ENCODE results near the gene SCFD2.

SCFD2 gene

DNA sequence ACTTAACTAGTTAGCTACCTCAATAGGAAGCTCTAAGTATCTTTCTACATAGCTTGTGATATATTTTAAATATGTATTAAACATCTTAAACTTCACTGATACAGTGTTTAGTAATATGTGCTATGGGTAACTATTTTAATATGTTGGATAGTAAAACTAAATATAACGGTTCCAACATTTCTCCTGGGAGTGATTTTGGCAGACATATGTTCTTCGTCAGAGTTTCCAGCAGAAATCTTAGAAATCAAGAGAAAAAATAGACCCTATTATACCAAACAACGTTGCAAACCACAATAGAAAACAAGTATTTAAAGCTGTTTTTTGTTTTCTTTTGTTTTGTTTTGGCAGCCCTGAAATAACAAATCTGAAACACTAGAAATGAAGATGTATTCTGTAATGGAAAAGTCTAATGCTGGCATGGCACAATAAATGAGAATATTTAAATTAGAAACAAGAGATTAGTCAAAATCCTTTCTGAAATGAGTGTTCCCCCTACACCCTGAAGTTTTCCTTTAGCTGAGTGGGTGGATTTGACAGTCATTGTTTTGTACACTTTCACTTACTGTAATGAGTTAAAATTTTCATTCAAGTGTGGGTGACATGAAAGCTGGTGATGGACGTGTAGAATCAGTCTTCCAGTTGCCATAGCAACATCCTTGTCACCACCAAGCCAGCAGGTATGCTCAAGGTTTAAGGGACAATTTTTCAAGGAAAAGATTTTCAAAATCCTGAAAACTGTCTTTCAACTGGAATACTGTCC lies 233.5 kb downstream of the SCFD2 start:
- no peak for DNase-seq

DNA sequence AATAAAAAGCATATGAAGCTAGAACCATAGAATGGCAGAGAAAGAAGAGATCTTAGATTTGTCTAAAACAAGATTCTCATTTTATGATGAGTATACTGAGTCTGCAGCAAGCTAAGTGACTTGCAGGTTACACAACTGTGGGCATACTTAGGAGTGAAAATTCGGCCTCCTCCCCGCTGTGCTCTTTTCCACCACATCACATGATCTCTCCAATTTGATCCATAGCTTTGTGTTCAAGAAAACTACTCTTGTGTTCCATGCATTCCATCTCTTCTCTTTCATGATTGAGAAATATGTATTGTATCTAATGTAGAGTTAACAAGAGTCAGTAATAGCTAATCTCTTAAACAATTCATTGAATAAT lies 234.3 kb downstream of the SCFD2 start:
- DNase-seq, result no peak

DNA sequence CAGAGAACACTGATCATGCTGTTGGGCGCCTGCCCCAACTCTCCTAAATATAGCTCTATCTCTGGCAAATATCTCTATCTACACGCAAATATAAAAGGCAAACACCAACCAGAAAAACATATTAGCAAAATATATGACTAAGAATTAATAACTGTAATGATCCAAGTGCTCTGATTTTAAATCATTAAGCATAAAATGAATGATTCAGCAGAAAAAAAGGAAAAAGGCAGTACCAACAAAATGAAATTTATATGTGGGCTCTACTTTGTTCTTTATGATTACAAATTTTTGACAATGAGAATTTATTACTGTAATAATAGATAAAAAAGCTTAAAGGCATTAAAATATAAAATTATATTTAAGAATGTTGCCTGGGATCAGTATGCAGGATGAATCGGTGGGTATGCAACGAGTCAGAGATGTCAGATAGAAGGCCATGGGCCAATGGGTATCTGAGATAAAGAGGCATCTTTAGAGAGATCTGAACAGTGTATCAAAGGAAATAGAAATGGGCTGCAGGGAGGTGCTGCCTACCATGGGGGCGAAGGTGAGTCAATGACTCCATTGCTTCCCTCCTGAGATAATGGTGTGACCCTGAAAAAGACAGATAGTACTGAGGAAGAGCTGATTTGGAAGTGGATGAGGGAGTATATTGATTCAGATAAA lies 234.8 kb downstream of the SCFD2 start:
- DNase-seq, result no peak

DNA sequence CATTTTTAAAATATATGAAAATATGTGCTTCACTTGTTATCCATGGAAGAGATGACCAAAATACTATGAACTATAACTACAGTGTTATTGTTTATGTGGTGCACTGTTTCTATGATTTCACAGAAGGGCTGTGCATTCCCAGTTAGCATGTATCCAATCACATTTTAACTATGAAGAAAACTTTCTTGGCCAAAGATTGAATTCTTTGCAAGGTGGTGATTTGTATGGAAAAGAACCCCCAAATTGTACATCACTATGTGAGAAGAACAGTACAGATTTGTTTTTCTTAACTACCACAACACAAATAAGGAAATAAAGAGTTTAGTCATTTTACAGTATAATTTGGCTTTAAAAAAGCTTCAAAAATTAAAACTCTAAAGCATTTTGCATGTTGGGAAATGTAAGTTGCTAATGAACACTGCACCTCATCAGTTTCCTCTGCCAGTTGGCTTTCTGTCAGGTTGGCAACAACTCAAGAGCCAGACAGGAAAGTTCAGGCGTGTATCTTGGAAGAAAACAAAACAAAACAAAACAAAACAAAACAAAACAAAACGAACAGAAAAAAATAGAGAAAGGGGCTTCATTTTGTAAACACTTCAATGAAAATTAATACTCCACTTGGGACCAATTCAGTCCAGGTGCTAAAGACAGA lies 237.0 kb downstream of the SCFD2 start:
- DNase-seq, result no peak

DNA sequence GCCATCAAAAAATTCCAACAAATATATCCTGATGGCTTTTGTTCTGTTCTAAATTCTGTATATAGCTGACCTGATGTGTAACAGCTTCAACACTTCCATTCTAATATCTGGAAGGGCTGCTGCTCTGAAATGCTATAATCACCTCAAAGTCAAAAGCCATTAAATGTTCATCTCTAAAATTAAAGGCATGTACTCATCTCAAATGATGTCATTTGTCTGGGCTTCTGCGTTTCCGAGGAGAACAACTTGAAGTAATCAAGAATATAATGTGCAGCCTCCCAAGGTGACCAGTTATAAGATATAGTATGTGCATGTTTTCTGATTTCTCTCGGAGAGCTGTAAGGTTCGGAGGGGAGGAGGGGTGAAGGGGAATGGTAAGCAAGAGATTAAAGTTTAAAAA lies 237.6 kb downstream of the SCFD2 start:
- DNase-seq, result no peak

DNA sequence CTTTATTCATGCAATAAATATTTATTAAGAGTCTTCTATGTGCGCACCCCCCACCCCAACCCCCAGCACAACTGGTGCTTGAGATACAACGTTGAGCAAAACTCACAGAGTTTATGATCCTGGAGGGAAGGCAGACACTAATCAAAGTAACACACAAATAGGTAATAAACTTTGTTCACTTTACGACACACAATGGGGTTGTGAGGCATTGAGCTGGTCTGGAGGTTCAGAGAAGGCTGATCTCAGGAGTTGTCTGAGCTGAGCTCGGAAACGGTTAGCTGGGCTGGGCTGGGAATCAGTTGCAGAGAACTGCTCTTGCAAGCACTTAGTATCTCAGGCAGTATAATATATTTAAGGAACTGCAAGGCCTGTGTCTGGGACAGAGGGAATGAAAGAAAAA lies 238.5 kb downstream of the SCFD2 start:
- no peak for DNase-seq

DNA sequence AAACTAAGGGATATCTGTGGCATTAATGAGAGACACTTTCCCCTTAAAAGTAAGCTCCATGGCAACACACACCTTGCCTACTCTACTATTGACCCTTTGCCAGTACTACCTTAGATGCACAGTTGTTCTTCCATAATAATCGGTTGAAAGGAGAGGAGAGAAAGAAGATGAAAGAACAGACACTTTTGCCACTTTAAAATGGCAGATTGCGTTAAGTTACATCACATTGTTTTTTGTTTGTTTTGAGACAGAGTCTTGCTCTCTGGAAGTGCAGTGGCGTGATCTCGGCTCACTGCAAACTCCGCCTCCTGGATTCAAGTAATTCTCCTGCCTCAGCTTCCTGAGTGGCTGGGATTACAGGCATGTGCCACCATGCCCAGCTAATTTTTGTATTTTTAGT lies 239.8 kb downstream of the SCFD2 start:
- DNase-seq, result no peak

DNA sequence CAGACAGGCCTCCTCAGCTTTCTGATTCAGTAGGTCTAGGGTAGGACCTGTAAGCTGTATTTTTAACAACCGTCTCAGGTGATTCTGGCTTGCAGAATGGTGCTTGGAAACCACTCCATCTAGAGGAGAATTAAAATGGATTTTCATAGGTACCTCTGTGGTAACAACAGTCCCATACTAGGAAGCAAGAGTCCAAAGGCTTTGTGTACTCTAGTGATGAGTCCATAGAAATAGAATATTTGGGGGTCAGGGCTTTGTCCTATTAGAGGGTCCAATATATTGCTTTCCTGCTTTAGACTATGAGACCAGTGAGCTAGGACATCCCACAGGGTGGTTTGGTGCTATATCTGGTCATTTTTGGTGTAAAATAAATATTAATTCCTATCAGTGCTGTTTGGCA lies 242.0 kb downstream of the SCFD2 start:
- no peak for DNase-seq

DNA sequence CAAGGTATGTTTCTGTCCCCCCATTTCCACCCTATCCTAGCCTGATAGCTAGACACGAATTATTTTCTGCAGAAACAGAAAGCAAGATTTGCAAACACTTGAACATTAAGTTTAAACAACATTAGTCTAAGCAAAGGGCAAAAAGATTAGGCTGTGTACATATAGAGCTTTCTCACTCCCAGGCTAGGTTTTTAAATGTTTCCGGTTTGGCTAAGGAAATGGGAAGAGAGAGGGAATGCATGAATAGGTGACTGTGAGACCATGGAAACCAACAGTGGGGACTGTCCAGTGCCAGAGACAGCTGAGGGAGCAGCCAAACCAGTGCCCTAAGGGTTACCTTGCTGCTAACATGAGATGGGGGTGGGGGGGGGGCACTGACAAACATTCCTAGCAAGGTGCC lies 242.7 kb downstream of the SCFD2 start:
- no peak for DNase-seq

DNA sequence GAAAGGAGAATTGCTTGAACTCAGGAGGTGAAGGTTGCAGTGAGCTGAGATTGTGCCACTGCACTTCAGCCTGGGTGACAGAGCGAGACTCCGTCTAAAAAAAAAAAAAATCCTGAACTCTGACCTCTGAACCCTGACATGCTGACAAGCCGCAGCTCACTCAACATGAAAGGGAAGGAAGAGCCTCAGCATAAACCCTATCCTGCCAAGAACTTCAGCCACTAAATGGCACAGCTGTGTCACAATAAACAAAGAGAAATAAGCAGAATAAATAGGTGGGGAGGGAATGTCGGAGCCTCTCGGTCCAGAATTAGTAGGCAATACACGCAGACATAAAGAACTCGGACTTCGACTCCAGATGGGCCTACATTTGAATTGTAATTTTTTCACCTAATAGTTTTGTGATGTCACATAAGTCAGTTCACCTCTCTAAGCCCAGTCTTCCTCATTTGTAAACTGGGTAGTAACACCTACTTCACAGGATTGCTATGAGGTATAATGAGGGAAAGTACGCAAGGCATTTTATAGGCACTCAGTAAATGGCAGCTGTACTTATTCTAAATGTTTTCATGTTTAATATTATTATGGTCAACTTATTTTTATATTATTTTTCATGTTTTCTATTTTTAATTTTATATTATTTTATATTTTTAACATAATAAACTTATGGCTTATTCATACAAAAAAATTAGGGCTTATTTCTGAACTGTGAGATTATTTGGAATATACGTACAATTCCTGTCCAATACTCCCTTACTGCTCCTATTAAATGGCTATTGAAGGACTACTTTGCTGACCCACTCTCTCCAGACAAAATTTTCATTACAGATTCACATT lies 243.4 kb downstream of the SCFD2 start:
- no peak for DNase-seq

DNA sequence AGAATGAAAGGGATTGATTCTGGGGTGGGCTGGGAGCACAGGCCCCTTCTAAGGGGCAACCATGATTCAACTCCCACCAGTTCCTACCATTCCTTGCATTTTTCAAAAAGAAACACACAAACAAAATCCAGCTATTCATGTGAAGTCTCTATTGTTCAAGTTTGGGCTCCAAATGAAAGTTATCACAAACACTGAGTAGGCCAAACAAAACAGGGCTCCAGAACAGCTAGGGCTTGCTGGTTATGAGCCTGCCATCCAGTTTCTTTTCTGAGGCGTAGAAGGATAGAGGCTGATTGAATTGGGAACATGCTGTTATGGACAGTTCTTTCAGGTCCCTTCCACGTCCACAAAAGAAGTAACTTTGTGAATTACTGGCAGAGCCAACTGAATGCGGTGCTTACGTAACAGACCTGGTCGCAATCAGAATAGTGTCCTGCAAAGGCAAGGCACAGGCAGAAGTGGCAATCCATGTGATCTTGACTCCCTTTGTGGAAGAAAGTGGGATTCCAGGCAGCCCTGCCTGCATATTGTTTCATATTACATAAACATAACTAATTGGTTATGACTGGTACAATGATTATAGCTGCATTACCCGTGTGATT lies 244.5 kb downstream of the SCFD2 start:
- DNase-seq, result no peak

DNA sequence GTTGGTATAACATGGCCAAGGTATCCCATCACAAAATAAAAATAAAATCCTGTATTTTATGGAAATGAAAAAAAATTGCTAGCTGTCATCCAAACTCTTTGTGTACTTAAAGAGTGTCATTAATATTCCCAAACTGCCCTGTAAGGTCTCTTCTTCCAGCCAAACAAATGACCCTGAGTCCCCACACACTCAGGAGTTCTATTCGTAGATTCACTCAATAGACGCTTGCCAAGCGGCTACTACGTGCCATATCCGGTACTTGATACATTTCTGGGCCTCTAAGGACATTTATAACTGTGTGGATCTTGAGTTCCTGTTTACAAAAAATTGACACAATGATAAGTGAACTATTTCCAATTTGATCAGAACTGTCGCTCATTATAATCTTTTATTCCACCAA lies 245.1 kb downstream of the SCFD2 start:
- DNase-seq, result no peak

DNA sequence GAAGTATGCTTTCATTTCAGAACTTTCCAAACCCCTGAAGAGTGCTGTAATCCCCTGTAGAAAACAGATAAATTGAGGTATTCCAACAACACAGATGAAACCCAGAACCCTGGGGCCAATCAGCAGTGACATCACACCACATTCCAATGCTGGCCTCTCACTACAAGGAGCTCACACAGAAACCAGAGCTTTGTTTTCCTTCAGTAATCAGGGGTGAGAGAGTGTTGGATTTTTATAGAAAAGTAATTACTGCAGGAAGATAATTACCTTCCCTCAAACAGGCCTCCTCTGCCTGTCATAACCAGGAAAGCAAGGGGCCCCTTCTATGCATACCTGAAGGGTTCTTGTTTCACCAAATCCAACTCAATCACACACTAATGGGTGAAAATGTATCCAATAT lies 246.2 kb downstream of the SCFD2 start:
- no peak for DNase-seq

DNA sequence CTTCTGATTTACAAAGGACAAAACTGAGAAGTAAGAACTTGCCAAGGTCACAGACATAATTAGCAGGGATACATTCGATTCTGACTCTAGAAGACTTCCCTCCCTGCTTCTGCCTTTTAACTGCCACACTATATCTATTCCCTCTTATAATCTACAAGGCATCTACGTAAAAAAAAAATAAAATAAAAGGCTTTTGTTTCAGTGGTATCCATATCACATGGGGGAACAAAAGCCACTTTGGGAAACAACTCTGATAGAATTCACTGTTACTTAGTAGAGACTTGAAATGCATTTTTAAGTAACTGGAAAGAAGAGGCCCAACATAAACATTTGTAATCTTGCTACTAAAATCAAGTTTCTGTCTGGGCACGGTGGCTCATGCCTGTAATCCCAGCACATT lies 247.2 kb downstream of the SCFD2 start:
- DNase-seq, result no peak

DNA sequence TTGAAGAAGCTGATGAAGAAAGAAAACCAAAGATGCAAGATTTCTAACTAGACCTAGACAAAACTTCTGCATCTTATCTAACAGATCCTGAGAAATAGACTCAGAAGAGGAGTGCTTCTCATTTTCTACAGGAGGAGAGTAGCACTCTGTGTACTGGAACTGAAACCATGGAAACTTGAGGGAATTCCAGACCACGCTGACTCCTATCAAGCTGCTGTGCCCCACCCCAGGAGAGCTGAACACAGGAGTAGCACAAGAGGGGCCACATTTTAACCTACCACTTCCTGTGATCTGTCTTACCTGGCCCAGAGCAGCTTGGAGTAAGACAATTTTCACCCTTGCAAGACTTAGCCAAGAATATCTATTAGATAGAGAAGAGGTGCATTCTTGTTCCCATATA lies 248.9 kb downstream of the SCFD2 start:
- DNase-seq, result no peak

DNA sequence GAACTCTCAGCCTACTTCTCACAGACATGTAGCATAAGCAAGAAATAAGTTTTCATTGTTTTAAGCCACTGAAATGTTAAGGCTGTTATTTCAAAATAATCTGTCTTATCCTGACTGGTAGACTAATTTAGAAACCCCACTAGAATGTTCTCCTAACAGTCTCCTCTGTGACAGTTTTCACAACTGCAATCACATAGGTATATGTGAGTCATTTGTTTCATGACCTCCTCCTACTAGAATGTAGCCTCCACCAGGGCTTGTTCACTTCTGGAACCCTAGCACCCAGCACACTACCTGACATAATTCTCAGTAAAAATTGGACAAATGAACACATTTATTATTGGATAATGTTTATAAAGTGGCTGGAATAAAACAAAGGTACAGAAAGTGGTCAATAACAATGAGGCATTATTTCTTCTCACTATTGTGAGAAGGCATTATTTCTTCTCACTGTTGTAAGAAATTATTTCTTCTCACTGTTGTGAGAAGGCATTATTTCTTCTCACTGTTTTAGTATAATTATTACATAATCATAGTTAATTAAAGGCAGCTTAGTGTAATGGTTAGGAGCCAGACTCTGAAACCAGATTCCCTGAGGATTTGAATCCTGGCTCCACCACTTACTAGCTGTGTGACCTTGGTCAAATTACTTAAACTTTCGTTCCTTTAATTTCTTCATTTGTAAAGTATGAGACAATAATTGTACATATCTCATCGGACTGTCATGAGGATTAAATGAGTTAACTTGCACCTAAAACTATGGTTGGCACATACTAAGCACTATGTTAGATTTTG lies 252.2 kb downstream of the SCFD2 start:
- DNase-seq, result no peak

DNA sequence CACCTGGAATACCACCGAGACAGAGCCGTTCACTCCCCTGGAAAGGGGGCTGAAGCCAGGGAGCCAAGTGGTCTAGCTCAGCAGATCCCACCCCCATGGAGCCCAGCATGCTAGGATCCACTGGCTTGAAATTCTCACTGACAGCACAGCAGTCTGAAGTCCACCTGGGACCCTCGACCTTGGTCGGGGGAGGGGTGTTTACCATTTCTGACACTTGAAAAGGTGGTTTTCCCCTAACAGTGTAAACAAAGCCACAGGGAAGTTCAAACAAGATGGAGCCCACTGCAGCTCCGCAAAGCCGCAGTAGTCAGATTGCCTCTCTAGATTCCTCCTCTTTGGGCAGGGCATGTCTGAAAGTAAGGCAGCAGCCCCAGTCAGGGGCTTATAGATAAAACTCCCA lies 260.5 kb downstream of the SCFD2 start:
- no peak for DNase-seq

DNA sequence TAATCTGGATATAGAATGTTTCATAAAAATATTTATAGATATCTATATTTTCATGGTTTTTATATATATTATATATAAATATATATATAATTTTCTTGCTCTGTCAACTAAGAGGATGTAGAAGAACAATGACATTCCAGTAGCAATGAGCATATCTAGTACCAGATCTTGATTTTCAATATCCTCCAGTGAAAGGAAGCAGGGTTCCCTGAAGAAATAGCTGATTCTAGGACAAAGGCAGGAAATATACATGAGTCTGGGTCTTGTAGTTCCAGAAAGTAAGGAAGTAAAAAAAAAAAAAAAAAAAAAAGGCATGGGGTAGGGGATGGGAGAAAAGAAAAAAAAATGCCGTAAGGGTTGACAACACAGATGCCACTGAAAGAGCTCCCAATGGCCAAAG lies 262.4 kb downstream of the SCFD2 start:
- DNase-seq, result no peak

DNA sequence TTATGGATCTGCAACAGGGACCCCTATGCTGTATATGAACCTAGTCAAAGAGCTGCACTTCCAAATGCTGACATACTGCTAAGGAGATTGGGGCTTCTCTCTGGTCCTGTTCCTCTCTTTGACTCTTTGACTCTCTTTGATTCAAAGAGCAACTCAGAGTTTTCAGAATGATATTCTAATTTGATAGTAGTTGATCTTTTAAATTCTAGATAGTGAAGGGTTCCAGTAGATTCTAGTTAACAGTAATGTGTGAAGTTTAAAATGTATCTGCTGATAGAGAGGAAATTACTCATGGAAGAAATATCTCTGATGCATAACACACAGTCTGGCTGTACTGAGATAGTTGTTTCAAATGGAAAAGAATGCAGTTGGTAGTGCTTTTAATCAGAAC lies 264.7 kb downstream of the SCFD2 start:
- no peak for DNase-seq

DNA sequence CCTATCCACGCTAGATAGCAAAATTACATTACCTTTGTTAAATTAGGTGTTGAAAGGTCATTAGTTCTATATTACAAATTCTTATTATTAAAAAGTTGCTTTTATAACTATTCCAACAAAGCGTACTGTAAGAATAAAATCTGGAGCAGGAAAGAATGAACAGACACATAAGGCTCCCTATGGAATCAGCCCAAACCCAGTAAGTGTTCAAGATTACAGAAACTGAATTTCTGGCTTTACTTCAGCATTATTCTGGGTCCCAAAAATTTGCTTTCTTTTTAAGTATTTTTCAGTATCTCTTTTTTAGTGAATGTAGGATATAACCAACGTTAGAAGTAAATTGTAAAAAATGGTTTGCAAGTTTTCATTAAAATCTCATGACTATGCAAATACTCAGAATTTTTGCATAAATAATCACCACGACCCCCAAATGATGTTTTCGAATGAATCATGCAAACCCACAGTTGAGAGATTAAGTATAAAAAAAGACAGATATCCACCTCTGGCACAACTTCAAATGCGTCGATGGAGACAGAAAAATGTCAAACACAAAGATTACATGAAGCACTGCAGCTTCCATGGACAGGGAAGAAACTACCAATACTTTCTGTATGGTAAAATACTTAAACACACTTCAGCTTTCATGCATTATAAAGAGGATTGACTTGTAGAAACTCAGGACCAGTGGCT lies 265.2 kb downstream of the SCFD2 start:
- no peak for DNase-seq

DNA sequence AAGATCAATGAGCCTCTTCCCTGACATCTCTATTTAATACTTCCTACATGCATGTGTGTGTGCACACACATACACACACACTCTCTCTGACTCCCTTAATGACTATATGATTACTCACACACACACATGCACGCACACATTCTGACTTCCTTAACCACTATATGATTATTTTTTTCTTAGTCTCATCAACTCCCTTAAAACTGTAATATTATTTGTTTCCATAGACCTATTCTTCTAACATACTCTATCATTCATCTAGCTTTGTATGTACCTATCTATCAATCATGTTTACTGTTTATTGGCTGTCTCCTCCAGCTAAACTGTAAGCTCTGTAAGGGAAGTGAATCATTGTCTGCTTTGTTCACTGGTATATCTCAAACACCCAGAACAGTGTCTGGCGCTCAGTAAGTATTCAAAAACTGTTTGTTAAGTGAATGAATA lies 267.2 kb downstream of the SCFD2 start:
- no peak for DNase-seq

DNA sequence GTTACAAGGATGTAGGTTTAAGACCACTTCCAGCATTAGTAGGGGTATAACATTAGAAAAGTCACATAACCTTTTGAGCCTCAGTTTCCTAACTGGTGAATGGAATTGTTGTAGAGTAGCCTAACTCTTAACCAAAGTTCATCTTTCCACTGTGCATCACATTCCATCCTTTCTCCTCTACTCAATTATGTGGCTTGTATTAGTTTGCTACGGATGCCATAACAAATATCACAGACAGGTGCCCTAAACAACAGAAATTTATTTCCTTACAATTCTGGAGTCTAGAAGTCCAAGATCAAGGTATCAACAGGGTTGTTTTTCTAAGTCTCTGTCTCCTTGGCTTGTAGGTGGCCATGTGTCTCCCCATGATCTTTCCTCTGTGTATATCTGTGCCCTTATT lies 271.8 kb downstream of the SCFD2 start:
- no peak for DNase-seq

Data from hematopoietic multipotent progenitor cell treated with erythropoietin and hydrocortisone succinate and interleukin-3 and kit ligand, for 6 days (in vitro differentiated cells).